ENCODE measurements around the gene SLC6A6. TPM values are rescaled to one million over a fixed set of nuclear protein-coding genes. Genes with fewer than 3 reads are reported as not detected.
"Not testable (repeated sequence)": the region's sequence is repeated elsewhere in the genome, so short reads cannot be mapped to it uniquely, and the experiment has no call there.

SLC6A6 gene
- total RNA-seq, 1 donor from 2014 or later = 5.7 TPM

- not testable (repeated sequence) for H3K9me3 ChIP-seq (ENCODE audit: control insufficient read depth in 3 of 3, low read length in 3 of 3); H3K27ac ChIP-seq (ENCODE audit: low read depth, low read length); H3K9ac ChIP-seq (ENCODE audit: low read depth in 1 of 3, low read length in 3 of 3); H3K27me3 ChIP-seq (ENCODE audit: control insufficient read depth in 3 of 3, insufficient read depth in 3 of 3, low read length in 3 of 3); H3K4me3 ChIP-seq (ENCODE audit: low read length in 3 of 3)
- H3K4me1 ChIP-seq (ENCODE audit: control insufficient read depth in 3 of 3, insufficient read depth in 3 of 3, low read length in 3 of 3) = peaks cover 9 to 19% (median 13%) of the 10 kb centered on the region in 3 donors
- peaks cover 44 to 77% (median 69%) of the 10 kb centered on the region in 3 donors for H3K36me3 ChIP-seq (ENCODE audit: control insufficient read depth in 3 of 3, insufficient read depth in 3 of 3, low read length in 3 of 3)
These were observed 113.1 kb downstream of the SLC6A6 start for GRCh38 chr3:14515526-14515925.

GRCh38 chr3:14516738-14517345 lies 114.4 kb downstream of the SLC6A6 start:
- Histone ChIP-seq H3K9ac (ENCODE audit: low read depth in 1 of 3, low read length in 3 of 3) (no peak overlapping the region), H3K4me1 (ENCODE audit: control insufficient read depth in 3 of 3, insufficient read depth in 3 of 3, low read length in 3 of 3) (peaks cover 22 to 29% (median 25%) of the 10 kb centered on the region in 3 donors), H3K36me3 (ENCODE audit: control insufficient read depth in 3 of 3, insufficient read depth in 3 of 3, low read length in 3 of 3) (peaks cover 37 to 68% (median 64%) of the 10 kb centered on the region in 3 donors), H3K27me3 (ENCODE audit: control insufficient read depth in 3 of 3, insufficient read depth in 3 of 3, low read length in 3 of 3) (no peaks in the 10 kb centered on the region), H3K4me3 (ENCODE audit: low read length in 3 of 3) (no peak overlapping the region), H3K27ac (ENCODE audit: low read depth, low read length) (no peak overlapping the region), H3K9me3 (ENCODE audit: control insufficient read depth in 3 of 3, low read length in 3 of 3) (no peaks in the 10 kb centered on the region)

GRCh38 chr3:14517601-14518431 lies 115.4 kb downstream of the SLC6A6 start:
- Histone ChIP-seq H3K4me1 (ENCODE audit: control insufficient read depth in 3 of 3, insufficient read depth in 3 of 3, low read length in 3 of 3) (peaks cover 32 to 35% (median 34%) of the 10 kb centered on the region in 3 donors), H3K27ac (ENCODE audit: low read depth, low read length) (no peak overlapping the region), H3K4me3 (ENCODE audit: low read length in 3 of 3) (no peak overlapping the region), H3K9me3 (ENCODE audit: control insufficient read depth in 3 of 3, low read length in 3 of 3) (no peaks in the 10 kb centered on the region), H3K27me3 (ENCODE audit: control insufficient read depth in 3 of 3, insufficient read depth in 3 of 3, low read length in 3 of 3) (no peaks in the 10 kb centered on the region), H3K36me3 (ENCODE audit: control insufficient read depth in 3 of 3, insufficient read depth in 3 of 3, low read length in 3 of 3) (peaks cover 37 to 62% (median 60%) of the 10 kb centered on the region in 3 donors), H3K9ac (ENCODE audit: low read depth in 1 of 3, low read length in 3 of 3) (peak overlapping the region in 1 of 3 donors; percentile 40)

- no peak overlapping the region for H3K4me3 ChIP-seq (ENCODE audit: low read length in 3 of 3)
- H3K4me1 ChIP-seq (ENCODE audit: control insufficient read depth in 3 of 3, insufficient read depth in 3 of 3, low read length in 3 of 3) = peaks cover 38 to 41% (median 40%) of the 10 kb centered on the region in 3 donors
- H3K9me3 ChIP-seq (ENCODE audit: control insufficient read depth in 3 of 3, low read length in 3 of 3) = no peaks in the 10 kb centered on the region
- H3K27ac ChIP-seq (ENCODE audit: low read depth, low read length) = no peak overlapping the region
- H3K9ac ChIP-seq (ENCODE audit: low read depth in 1 of 3, low read length in 3 of 3) = peak overlapping the region in 1 of 3 donors; percentile 40
- peaks cover 37 to 62% (median 56%) of the 10 kb centered on the region in 3 donors for H3K36me3 ChIP-seq (ENCODE audit: control insufficient read depth in 3 of 3, insufficient read depth in 3 of 3, low read length in 3 of 3)
- H3K27me3 ChIP-seq (ENCODE audit: control insufficient read depth in 3 of 3, insufficient read depth in 3 of 3, low read length in 3 of 3) = no peaks in the 10 kb centered on the region
These were observed 116.0 kb downstream of the SLC6A6 start for GRCh38 chr3:14518432-14518802.

GRCh38 chr3:14518893-14519292 lies 116.5 kb downstream of the SLC6A6 start:
- Histone ChIP-seq H3K9ac (ENCODE audit: low read depth in 1 of 3, low read length in 3 of 3) (peak overlapping the region in 1 of 3 donors; percentile 72), H3K27me3 (ENCODE audit: control insufficient read depth in 3 of 3, insufficient read depth in 3 of 3, low read length in 3 of 3) (no peaks in the 10 kb centered on the region), H3K4me3 (ENCODE audit: low read length in 3 of 3) (no peak overlapping the region), H3K27ac (ENCODE audit: low read depth, low read length) (peak overlapping the region; percentile 99), H3K9me3 (ENCODE audit: control insufficient read depth in 3 of 3, low read length in 3 of 3) (no peaks in the 10 kb centered on the region), H3K36me3 (ENCODE audit: control insufficient read depth in 3 of 3, insufficient read depth in 3 of 3, low read length in 3 of 3) (peaks cover 35 to 57% (median 54%) of the 10 kb centered on the region in 3 donors), H3K4me1 (ENCODE audit: control insufficient read depth in 3 of 3, insufficient read depth in 3 of 3, low read length in 3 of 3) (peaks cover 42 to 45% (median 45%) of the 10 kb centered on the region in 3 donors)

GRCh38 chr3:14519406-14519805 lies 117.0 kb downstream of the SLC6A6 start:
- Histone ChIP-seq H3K27me3 (ENCODE audit: control insufficient read depth in 3 of 3, insufficient read depth in 3 of 3, low read length in 3 of 3) (no peaks in the 10 kb centered on the region), H3K4me1 (ENCODE audit: control insufficient read depth in 3 of 3, insufficient read depth in 3 of 3, low read length in 3 of 3) (peaks cover 48 to 50% (median 50%) of the 10 kb centered on the region in 3 donors), H3K4me3 (ENCODE audit: low read length in 3 of 3) (no peak overlapping the region), H3K9me3 (ENCODE audit: control insufficient read depth in 3 of 3, low read length in 3 of 3) (no peaks in the 10 kb centered on the region), H3K27ac (ENCODE audit: low read depth, low read length) (peak overlapping the region; percentile 99), H3K9ac (ENCODE audit: low read depth in 1 of 3, low read length in 3 of 3) (peak overlapping the region in 2 of 3 donors; percentile 2 to 72), H3K36me3 (ENCODE audit: control insufficient read depth in 3 of 3, insufficient read depth in 3 of 3, low read length in 3 of 3) (peaks cover 30 to 52% (median 49%) of the 10 kb centered on the region in 3 donors)

GRCh38 chr3:14520149-14520548 lies 117.7 kb downstream of the SLC6A6 start:
- no peaks in the 10 kb centered on the region for H3K9me3 ChIP-seq (ENCODE audit: control insufficient read depth in 3 of 3, low read length in 3 of 3)
- H3K4me3 ChIP-seq (ENCODE audit: low read length in 3 of 3) = no peak overlapping the region
- H3K9ac ChIP-seq (ENCODE audit: low read depth in 1 of 3, low read length in 3 of 3) = peak overlapping the region in 2 of 3 donors; percentile 2 to 72
- H3K27me3 ChIP-seq (ENCODE audit: control insufficient read depth in 3 of 3, insufficient read depth in 3 of 3, low read length in 3 of 3) = no peaks in the 10 kb centered on the region
- H3K4me1 ChIP-seq (ENCODE audit: control insufficient read depth in 3 of 3, insufficient read depth in 3 of 3, low read length in 3 of 3) = peaks cover 55 to 58% (median 57%) of the 10 kb centered on the region in 3 donors
- peak overlapping the region; percentile 99 for H3K27ac ChIP-seq (ENCODE audit: low read depth, low read length)
- peaks cover 29 to 46% (median 41%) of the 10 kb centered on the region in 3 donors for H3K36me3 ChIP-seq (ENCODE audit: control insufficient read depth in 3 of 3, insufficient read depth in 3 of 3, low read length in 3 of 3)

GRCh38 chr3:14520967-14521366 lies 118.6 kb downstream of the SLC6A6 start:
- no peak overlapping the region for H3K4me3 ChIP-seq (ENCODE audit: low read length in 3 of 3)
- H3K9ac ChIP-seq (ENCODE audit: low read depth in 1 of 3, low read length in 3 of 3) = peak overlapping the region in 2 of 3 donors; percentile 81 to 89
- no peaks in the 10 kb centered on the region for H3K9me3 ChIP-seq (ENCODE audit: control insufficient read depth in 3 of 3, low read length in 3 of 3)
- H3K4me1 ChIP-seq (ENCODE audit: control insufficient read depth in 3 of 3, insufficient read depth in 3 of 3, low read length in 3 of 3) = peaks cover 63 to 66% (median 65%) of the 10 kb centered on the region in 3 donors
- peak overlapping the region; percentile 99 for H3K27ac ChIP-seq (ENCODE audit: low read depth, low read length)
- no peaks in the 10 kb centered on the region for H3K27me3 ChIP-seq (ENCODE audit: control insufficient read depth in 3 of 3, insufficient read depth in 3 of 3, low read length in 3 of 3)
- peaks cover 29 to 44% (median 39%) of the 10 kb centered on the region in 3 donors for H3K36me3 ChIP-seq (ENCODE audit: control insufficient read depth in 3 of 3, insufficient read depth in 3 of 3, low read length in 3 of 3)

- Histone ChIP-seq H3K4me1 (ENCODE audit: control insufficient read depth in 3 of 3, insufficient read depth in 3 of 3, low read length in 3 of 3) (peaks cover 70 to 72% (median 72%) of the 10 kb centered on the region in 3 donors), H3K9ac (ENCODE audit: low read depth in 1 of 3, low read length in 3 of 3) (peak overlapping the region; percentile 66 to 89 (median 81))
These were observed 119.2 kb downstream of the SLC6A6 start for GRCh38 chr3:14521611-14522010.

More at GRCh38 chr3:14521611-14522010, 119.2 kb downstream of the SLC6A6 start:
- Histone ChIP-seq H3K9me3 (ENCODE audit: control insufficient read depth in 3 of 3, low read length in 3 of 3) (no peaks in the 10 kb centered on the region), H3K27ac (ENCODE audit: low read depth, low read length) (peak overlapping the region; percentile 99), H3K27me3 (ENCODE audit: control insufficient read depth in 3 of 3, insufficient read depth in 3 of 3, low read length in 3 of 3) (no peaks in the 10 kb centered on the region), H3K4me3 (ENCODE audit: low read length in 3 of 3) (peak overlapping the region; percentile 19 to 63 (median 57)), H3K36me3 (ENCODE audit: control insufficient read depth in 3 of 3, insufficient read depth in 3 of 3, low read length in 3 of 3) (peaks cover 25 to 39% (median 33%) of the 10 kb centered on the region in 3 donors)

Data from skeletal muscle tissue (tissue), 4 donors.